Fibroblast of villous mesenchyme (primary cell): Measurements from ENCODE around the gene CHTOP. TPM values are rescaled to one million over a fixed set of nuclear protein-coding genes. Genes with fewer than 3 reads are reported as not detected.
A peak's percentile ranks its signal among the peaks of the same experiment; 100 is the strongest.

Experiments used
- DNase-seq: peaks from one replicate; pipeline ENCODE4 v3.0.0-alpha.2; 2010; ENCODE audit warnings: low read depth
- H3K4me3 ChIP-seq: 2 replicates; pipeline ENCODE4 v1.5.1; 2011; ENCODE audit warnings: low read depth, mild to moderate bottlenecking, low read length
- total RNA-seq: library from RNA; depleted of rRNA; stranded (reverse); fragments of >200 nt; gene quantifications from 2 replicates; pipeline ENCODE4 v1.2.3, GENCODE V29; 2012
- TF ChIP-seq, protein P1 (sequence below): IDR thresholded peaks from 2 replicates; pipeline ENCODE4 v1.5.1; 2012; ENCODE audit warnings: low read depth, mild to moderate bottlenecking, low read length; ENCODE audit not compliant: insufficient read depth

Gene CHTOP
- total RNA-seq, 1 donor = 47.9 TPM

DNA sequence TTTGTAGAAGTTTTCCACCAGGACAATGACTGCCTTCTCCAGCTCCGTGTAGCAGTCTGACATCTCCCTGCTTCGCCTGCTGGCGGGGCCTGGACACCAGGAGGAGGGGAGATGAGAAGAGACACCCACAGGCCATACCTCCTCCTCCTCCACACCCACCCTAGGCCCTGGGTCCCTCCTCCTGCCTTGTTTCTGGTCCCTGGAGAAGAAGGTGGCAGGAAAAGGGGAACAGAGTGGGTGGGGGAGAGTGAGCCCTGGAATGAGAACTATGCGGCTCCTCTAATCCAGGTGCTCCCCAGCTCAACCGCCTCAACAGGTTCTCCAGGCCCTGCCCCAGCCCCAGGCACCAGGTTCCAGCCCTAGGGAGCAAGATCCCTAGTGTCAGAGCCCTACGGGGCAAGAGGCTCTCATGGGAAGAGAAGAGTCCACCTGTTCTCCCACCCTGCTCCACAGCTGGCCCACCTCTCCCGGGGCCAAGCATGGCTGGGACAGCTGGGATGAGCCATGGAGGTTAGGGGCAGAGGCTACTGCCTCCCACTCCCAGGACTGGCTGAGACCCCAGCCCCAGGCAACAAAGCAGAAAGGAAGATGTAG is 25.7 kb upstream of the CHTOP start:
- peak overlapping the region; percentile 29 for H3K4me3 ChIP-seq
- no peak for DNase-seq
- TF ChIP-seq, protein P1, sequence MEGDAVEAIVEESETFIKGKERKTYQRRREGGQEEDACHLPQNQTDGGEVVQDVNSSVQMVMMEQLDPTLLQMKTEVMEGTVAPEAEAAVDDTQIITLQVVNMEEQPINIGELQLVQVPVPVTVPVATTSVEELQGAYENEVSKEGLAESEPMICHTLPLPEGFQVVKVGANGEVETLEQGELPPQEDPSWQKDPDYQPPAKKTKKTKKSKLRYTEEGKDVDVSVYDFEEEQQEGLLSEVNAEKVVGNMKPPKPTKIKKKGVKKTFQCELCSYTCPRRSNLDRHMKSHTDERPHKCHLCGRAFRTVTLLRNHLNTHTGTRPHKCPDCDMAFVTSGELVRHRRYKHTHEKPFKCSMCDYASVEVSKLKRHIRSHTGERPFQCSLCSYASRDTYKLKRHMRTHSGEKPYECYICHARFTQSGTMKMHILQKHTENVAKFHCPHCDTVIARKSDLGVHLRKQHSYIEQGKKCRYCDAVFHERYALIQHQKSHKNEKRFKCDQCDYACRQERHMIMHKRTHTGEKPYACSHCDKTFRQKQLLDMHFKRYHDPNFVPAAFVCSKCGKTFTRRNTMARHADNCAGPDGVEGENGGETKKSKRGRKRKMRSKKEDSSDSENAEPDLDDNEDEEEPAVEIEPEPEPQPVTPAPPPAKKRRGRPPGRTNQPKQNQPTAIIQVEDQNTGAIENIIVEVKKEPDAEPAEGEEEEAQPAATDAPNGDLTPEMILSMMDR = no peak

GRCh38 chr1:153608742-153609584 is 24.9 kb upstream of the CHTOP start:
- peak; percentile 89 for DNase-seq
- H3K4me3 ChIP-seq = peak overlapping the region; percentile 29
- TF ChIP-seq, protein P1 = no peak

- TF ChIP-seq, protein P1 = no peak
- H3K4me3 ChIP-seq = no peak overlapping the region
- no peak for DNase-seq
Observed at GRCh38 chr1:153609585-153609907, 24.3 kb upstream of the CHTOP start.

- no peak for DNase-seq
- no peak overlapping the region for H3K4me3 ChIP-seq
- TF ChIP-seq, protein P1 = no peak
Observed at GRCh38 chr1:153610334-153610733, 23.5 kb upstream of the CHTOP start.

DNA sequence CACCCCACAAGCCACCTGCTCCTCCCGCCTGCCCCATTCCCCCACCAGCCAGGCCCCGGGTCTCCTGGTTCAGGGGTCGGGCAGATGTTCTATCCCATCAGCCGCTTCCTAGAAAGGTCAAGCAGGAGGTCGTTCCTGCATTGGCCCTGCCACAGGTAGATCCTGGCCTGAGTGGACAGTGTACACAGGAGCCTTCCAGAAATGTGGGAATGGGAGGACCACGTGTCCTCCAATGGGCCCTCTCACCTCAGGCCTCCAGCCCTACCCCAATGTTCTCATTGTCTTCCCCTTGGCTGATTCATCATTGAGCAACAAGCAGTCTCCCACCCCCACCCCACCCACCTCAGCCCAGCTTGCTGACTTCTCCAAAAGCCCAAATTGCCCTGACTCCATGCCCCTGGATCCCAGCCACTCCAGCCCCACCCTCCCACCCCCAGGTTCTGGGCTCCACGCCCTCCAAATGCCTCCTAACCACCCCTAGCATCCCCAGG is 23.0 kb upstream of the CHTOP start:
- H3K4me3 ChIP-seq = peak overlapping the region; percentile 62
- no peak for DNase-seq
- TF ChIP-seq, protein P1 = no peak

DNA sequence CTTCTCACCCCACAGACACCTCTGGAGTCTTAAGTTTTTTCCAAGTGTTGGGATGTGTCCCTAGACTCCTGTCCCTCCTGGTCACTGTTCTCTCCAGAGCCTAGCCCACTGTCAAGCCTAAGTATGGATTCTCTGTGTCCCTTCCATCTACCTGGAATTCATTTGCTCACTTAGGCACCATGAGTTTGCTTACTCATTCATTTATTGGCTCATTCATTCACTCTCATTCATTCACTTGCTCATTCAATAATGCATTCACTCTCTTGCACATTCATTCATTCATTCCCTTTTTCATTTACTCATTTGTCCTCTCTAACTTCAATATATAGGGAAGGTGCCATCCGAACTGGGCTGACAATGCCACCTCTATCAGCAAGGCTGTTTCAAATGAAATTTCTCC is 22.5 kb upstream of the CHTOP start:
- no peak for DNase-seq
- H3K4me3 ChIP-seq = peak overlapping the region; percentile 62

More for the DNA sequence above, 22.5 kb upstream of the CHTOP start:
- TF ChIP-seq, protein P1 = no peak
